Measurements from ENCODE around the gene MACROD1.

The MACROD1 gene, protein sequence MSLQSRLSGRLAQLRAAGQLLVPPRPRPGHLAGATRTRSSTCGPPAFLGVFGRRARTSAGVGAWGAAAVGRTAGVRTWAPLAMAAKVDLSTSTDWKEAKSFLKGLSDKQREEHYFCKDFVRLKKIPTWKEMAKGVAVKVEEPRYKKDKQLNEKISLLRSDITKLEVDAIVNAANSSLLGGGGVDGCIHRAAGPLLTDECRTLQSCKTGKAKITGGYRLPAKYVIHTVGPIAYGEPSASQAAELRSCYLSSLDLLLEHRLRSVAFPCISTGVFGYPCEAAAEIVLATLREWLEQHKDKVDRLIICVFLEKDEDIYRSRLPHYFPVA

DNA sequence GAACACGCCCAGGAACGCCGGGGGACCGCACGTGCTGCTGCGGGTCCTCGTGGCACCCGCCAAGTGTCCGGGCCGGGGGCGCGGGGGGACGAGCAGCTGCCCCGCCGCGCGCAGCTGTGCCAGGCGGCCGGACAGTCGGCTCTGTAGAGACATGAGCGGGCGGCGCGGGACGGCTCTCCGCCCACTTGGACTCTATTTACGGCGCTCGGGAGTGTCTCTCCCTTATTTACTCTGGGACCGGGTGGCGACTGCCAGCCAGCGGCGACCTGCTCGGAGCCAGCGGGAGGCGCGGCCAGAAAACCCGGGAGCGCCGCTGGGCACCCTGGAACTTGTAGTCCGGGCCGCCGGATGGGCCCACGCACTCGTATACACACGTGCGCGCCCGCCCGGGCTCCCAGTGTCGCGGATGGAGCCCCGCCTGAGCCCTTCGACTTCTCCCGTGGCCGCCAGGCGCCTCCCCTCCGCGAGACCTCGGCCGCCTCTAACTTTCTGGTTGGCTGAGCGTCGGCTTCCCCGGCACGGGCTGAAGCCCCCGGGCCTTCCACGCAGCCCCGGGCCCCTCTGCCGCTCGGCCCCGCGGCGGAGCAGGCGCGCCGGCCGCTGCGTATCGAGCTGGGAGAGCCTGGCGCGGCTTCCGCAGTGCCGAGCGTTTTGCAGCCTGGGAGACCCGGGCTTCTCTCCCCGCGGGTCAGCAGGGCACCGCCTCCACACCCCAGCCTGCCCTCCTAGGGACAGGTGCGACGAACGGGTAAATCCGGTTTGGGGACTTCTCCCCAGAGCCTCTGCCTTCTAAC lies at the start of gene MACROD1:
MACROD1 (minus strand) TSS at position 272 of the 794 bp plus-strand sequence; CDS start at position 153, 119 bp downstream.
- DNase-seq = peak; percentile 24

DNA sequence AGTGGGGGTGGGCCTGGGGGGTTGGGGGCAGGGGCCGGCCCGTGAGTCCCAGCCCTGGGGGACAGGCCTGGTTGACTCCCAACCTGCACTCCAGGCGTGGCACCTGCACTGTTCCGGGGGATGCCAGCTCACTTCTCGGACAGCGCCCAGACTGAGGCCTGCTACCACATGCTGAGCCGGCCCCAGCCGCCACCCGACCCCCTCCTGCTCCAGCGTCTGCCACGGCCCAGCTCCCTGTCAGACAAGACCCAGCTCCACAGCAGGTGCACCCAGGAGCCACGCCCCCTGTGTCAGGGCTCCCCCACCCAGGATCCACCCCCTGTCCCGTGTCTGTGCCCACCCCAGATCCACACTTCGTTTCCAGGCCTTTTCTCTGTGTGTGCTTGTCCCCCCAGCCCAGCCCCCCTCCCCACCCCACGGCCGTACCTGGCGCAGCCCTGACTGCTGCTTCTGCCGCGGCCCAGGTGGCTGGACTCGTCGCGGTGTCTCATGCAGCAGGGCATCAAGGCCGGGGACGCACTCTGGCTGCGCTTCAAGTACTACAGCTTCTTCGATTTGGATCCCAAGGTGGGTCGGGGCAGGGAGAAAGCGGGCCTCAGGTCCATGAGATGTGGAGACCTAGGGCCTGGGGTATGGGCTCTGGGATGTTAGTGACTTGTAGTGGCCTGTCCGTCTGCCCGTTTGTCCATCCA lies 45.4 kb upstream of the MACROD1 start:
- DNase-seq = no peak

- no peak for DNase-seq
Measured at GRCh38 chr11:64210301-64211020, 44.5 kb upstream of the MACROD1 start.

- no peak for DNase-seq
Measured at GRCh38 chr11:64209563-64209843, 43.6 kb upstream of the MACROD1 start.

GRCh38 chr11:64208796-64209562 lies 43.1 kb upstream of the MACROD1 start:
- no peak for DNase-seq

GRCh38 chr11:64208086-64208795 lies 42.3 kb upstream of the MACROD1 start:
- no peak for DNase-seq

DNA sequence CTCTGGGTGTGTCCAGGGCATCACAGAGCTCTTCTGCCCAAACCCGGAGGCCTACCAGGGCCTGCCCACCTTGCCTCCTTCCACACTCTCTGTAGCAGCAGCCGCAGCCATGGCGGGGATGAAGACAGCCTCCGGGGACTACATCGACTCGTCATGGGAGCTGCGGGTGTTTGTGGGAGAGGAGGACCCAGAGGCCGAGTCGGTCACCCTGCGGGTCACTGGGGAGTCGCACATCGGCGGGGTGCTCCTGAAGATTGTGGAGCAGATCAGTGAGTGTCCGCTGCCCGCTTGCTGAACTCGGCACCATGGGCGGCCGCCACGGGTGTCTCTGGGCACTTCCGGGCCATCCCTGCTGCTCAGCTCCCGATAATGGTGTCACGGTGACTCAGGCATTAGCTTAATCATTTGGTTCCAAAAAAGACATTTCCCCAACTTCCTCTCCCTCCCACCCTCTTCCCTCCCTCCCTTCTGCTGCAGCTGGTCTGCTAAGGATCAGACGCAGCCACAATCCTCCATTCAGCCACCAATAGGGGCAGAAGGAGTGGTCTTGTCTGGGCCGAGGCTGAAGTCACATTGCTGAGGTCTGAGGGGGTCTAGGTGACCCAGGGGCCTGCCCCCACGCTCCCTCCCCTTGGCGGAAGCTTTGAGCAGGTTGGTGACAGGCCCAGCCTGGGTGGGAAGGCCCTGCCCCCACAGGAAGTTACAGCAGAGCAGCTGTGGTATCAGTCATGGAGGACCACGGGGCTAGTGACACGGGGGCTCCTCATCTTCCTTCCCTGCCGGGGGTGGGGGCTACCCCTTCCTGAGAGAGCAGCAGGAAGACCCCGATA lies 41.6 kb upstream of the MACROD1 start:
- DNase-seq = no peak

- no peak for DNase-seq
Measured at GRCh38 chr11:64206457-64207255, 40.7 kb upstream of the MACROD1 start, which contains the start of gene FERMT3. Gene FERMT3 (plus strand): TSS chr11:64206721. CDS start chr11:64207365, 644 bp downstream.

DNA sequence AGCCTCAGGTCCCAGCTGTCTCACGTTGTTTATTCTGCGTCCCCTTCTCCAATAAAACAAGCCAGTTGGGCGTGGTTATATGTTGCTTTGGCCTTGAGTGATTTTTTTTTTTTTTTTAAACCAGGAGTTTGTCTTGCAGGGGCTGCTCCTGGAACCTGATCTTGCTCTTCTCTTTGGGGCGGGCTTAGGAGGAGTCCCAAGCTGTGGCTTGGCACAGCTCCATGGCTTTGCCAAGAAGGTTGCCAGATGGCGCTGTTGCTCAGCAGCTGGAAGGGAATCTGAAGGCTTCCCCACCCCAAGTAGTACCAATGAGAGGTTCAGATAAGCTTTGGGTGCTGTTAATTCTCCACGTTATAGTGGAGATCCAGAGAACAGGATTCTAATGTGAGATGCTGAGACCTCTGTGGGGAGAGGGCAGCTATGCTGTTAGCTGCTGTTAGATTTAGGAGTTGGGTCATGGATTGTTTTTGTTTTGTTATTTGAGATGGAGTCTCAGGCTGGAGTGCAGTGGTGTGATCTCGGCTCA lies 38.6 kb upstream of the MACROD1 start:
- DNase-seq = peak; percentile 63

DNA sequence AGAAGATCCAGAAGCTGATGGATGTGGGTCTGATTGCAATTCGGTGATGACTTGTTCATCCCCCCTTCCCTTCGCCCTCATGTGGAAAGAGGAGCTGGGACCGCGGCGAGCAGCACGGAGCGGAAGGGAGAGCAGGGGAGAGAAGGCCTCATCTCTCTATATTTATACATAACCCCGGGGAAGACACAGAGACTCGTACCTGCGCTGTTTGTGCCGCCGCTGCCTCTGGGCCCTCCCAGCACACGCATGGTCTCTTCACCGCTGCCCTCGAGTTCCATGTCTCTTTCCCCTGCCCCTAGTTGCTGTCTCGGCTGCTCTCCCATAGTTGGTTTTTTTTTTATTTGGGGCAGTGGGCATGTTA lies 38.1 kb upstream of the MACROD1 start:
- no peak for DNase-seq

- DNase-seq = no peak
Measured at GRCh38 chr11:64203421-64204079, 37.6 kb upstream of the MACROD1 start.

DNA sequence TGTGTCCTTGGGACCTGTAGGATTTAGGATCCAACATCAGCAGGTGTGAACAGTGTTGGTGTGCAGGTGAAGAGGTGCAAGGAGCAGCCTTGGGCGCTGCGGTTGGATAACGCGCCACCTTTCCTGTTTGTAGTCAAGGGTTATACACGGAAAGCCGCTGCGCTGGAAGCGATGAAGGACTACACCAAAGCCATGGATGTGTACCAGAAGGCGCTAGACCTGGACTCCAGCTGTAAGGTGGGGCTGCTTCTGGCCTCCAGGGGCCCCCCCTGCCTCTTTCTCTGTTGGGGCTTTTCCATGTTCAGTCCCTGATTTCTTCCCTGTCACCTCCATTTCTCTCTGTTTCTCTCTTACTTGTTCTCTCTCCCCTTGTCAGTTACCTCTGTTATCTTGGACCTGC lies 37.1 kb upstream of the MACROD1 start:
- no peak for DNase-seq

GRCh38 chr11:64201543-64201942 lies 35.6 kb upstream of the MACROD1 start:
- no peak for DNase-seq

DNA sequence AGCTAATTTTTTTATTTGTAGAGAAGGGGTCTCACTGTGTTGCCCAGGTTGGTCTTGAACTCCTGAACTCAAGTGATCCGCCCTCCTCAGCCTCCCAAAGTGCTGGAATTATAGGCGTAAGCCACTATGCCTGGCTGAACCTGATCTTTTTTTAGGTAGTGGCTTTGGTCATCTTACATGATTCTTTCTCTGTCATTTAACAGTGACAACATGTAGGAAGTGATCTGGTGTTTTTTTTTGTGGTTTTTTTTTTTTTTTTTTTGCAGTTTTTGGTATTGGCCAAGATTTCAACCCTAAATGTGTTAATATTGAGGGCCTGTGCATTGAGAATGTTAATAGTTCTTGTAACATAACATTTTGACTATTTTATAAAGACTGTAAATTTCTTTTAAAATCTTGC lies 32.6 kb upstream of the MACROD1 start:
- no peak for DNase-seq

- no peak for DNase-seq
Measured at GRCh38 chr11:64196626-64197025, 30.7 kb upstream of the MACROD1 start.

GRCh38 chr11:64192434-64192833 lies 26.5 kb upstream of the MACROD1 start:
- DNase-seq = no peak

- no peak for DNase-seq
Measured at GRCh38 chr11:64186492-64187165, 20.7 kb upstream of the MACROD1 start.

DNA sequence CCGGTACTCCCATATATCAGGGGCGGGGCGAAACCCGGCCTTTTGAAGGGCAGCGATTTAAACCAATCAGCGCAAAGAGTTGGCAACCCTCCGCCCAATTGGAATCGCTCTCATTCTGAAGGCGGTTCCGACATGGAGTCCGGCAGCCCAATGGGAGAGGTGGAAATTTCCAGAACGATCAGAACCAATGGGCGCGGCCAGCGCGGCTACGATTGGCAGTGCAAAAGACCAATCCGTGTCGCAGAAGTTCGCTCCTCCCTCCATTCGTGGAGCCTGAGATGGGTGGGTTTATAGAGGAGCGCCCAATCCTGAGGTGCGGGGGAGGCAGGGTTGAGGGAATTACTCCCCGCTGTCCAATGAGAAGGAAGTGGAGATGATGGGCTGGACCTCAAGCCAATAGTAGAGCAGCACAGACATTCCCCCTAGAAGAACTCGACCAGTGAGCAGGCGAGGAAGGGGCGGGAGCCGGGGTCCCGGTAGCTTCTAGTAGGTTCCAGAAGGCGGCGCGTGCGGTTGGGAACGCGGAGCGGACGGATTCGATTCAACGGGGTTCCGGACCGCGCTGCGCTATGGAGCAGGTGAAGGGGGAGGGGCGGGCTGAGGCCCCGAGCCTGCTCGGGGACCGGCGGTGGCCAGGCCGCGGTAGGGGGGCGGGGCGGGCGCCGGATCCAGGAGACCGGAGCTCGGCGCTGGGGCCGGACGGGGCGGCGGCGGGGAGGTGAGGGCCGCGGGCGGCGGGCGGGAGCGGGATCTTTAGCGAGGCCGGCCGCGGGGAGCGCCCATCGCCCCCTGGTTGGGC lies 20.0 kb upstream of the MACROD1 start, which contains the start of gene STIP1:
STIP1 (plus strand) TSS at position 479 of the 799 bp plus-strand sequence; CDS start at position 570, 91 bp downstream.
- peak; percentile 99 for DNase-seq
